ENCODE results near the gene KIF26A.

Gene KIF26A

GRCh38 chr14:104101651-104102281 is 36.6 kb upstream of the KIF26A start:
- DNase-seq = no peak

- no peak for DNase-seq
Measured at GRCh38 chr14:104102282-104102914, 36.0 kb upstream of the KIF26A start.

- no peak for DNase-seq
Measured at GRCh38 chr14:104103061-104103445, 35.3 kb upstream of the KIF26A start.

GRCh38 chr14:104103446-104104075 is 34.8 kb upstream of the KIF26A start:
- DNase-seq = no peak

- no peak for DNase-seq
Measured at GRCh38 chr14:104104076-104104901, 34.1 kb upstream of the KIF26A start.

GRCh38 chr14:104105071-104105821 is 33.1 kb upstream of the KIF26A start:
- no peak for DNase-seq

- no peak for DNase-seq
Measured at GRCh38 chr14:104105822-104106470, 32.4 kb upstream of the KIF26A start.

GRCh38 chr14:104106471-104106991 is 31.9 kb upstream of the KIF26A start:
- no peak for DNase-seq

- no peak for DNase-seq
Measured at GRCh38 chr14:104107101-104107581, 31.2 kb upstream of the KIF26A start.

- no peak for DNase-seq
Measured at GRCh38 chr14:104107611-104108569, 30.5 kb upstream of the KIF26A start.

GRCh38 chr14:104108570-104109541 is 29.5 kb upstream of the KIF26A start:
- no peak for DNase-seq

GRCh38 chr14:104109731-104110361 is 28.5 kb upstream of the KIF26A start:
- no peak for DNase-seq

GRCh38 chr14:104110491-104111209 is 27.7 kb upstream of the KIF26A start:
- no peak for DNase-seq

GRCh38 chr14:104111301-104112112 is 26.9 kb upstream of the KIF26A start:
- DNase-seq = no peak

GRCh38 chr14:104112113-104112505 is 26.3 kb upstream of the KIF26A start:
- DNase-seq = no peak

- DNase-seq = no peak
Measured at GRCh38 chr14:104112609-104113571, 25.5 kb upstream of the KIF26A start.

Data from inflammatory macrophage treated with lipopolysaccharide for 1 hour (primary cell).